ENCODE data around the gene PARP14.

The PARP14 gene

GRCh38 chr3:122660297-122660974, 20.2 kb upstream of the PARP14 start:
- Histone ChIP-seq H3K36me3 (ENCODE audit: insufficient read depth, low read length) (no peaks in the 10 kb centered on the region), H3K79me2 (ENCODE audit: control insufficient read depth, insufficient read depth, low read length, unreplicated experiment) (no peaks in the 10 kb centered on the region), H2AFZ (ENCODE audit: low read length, unreplicated experiment) (no peak overlapping the region), H3K27ac (ENCODE audit: low read depth, low read length) (no peak overlapping the region), H3K4me3 (ENCODE audit: low read depth, low read length) (no peak overlapping the region), H3K4me1 (ENCODE audit: control insufficient read depth, insufficient read depth, low read length, unreplicated experiment) (no peaks in the 10 kb centered on the region), H3K27me3 (ENCODE audit: insufficient read depth, low read length) (no peaks in the 10 kb centered on the region)

DNA sequence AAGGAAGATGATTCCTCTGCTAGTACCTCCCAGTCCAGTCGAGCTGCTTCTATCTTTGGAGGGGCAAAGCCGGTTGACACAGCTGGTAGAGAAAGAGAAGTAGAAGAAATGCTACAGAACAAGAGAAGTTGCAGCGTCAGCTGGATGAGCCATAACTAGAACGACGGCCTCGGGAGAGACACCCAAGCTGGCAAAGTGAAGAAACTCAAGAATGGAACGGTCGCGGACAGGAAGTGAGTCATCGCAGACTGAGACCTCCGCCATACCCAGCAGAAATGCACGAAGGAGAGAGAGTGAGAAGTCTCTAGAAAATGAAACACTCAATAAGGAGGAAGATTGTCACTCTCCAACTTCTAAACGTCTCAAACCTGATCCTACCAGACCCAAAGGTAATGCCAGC, 19.0 kb upstream of the PARP14 start:
- H3K79me2 ChIP-seq (ENCODE audit: control insufficient read depth, insufficient read depth, low read length, unreplicated experiment): no peaks in the 10 kb centered on the region
- H3K4me3 ChIP-seq (ENCODE audit: low read depth, low read length): no peak overlapping the region
- H3K36me3 ChIP-seq (ENCODE audit: insufficient read depth, low read length): no peaks in the 10 kb centered on the region
- no peak overlapping the region for H3K27ac ChIP-seq (ENCODE audit: low read depth, low read length)
- H3K4me1 ChIP-seq (ENCODE audit: control insufficient read depth, insufficient read depth, low read length, unreplicated experiment): no peaks in the 10 kb centered on the region
- H3K27me3 ChIP-seq (ENCODE audit: insufficient read depth, low read length): no peaks in the 10 kb centered on the region
- H2AFZ ChIP-seq (ENCODE audit: low read length, unreplicated experiment): no peak overlapping the region

- no peaks in the 10 kb centered on the region for H3K4me1 ChIP-seq (ENCODE audit: control insufficient read depth, insufficient read depth, low read length, unreplicated experiment)
- H3K4me3 ChIP-seq (ENCODE audit: low read depth, low read length): no peak overlapping the region
- H3K79me2 ChIP-seq (ENCODE audit: control insufficient read depth, insufficient read depth, low read length, unreplicated experiment): no peaks in the 10 kb centered on the region
- no peaks in the 10 kb centered on the region for H3K36me3 ChIP-seq (ENCODE audit: insufficient read depth, low read length)
- H3K27me3 ChIP-seq (ENCODE audit: insufficient read depth, low read length): no peaks in the 10 kb centered on the region
- no peak overlapping the region for H3K27ac ChIP-seq (ENCODE audit: low read depth, low read length)
- H2AFZ ChIP-seq (ENCODE audit: low read length, unreplicated experiment): no peak overlapping the region
These were observed 18.1 kb upstream of the PARP14 start for GRCh38 chr3:122662505-122662904.

- Histone ChIP-seq H3K36me3 (ENCODE audit: insufficient read depth, low read length) (no peaks in the 10 kb centered on the region), H3K4me3 (ENCODE audit: low read depth, low read length) (no peak overlapping the region), H3K27ac (ENCODE audit: low read depth, low read length) (no peak overlapping the region), H3K79me2 (ENCODE audit: control insufficient read depth, insufficient read depth, low read length, unreplicated experiment) (no peaks in the 10 kb centered on the region), H3K27me3 (ENCODE audit: insufficient read depth, low read length) (no peaks in the 10 kb centered on the region), H3K4me1 (ENCODE audit: control insufficient read depth, insufficient read depth, low read length, unreplicated experiment) (peaks cover 10% of the 10 kb centered on the region), H2AFZ (ENCODE audit: low read length, unreplicated experiment) (no peak overlapping the region)
These were observed 15.3 kb upstream of the PARP14 start for GRCh38 chr3:122665226-122665786.

GRCh38 chr3:122665881-122666280, 14.8 kb upstream of the PARP14 start:
- peaks cover 10% of the 10 kb centered on the region for H3K4me1 ChIP-seq (ENCODE audit: control insufficient read depth, insufficient read depth, low read length, unreplicated experiment)
- H3K4me3 ChIP-seq (ENCODE audit: low read depth, low read length): no peak overlapping the region
- no peak overlapping the region for H2AFZ ChIP-seq (ENCODE audit: low read length, unreplicated experiment)
- no peak overlapping the region for H3K27ac ChIP-seq (ENCODE audit: low read depth, low read length)
- no peaks in the 10 kb centered on the region for H3K36me3 ChIP-seq (ENCODE audit: insufficient read depth, low read length)
- no peaks in the 10 kb centered on the region for H3K27me3 ChIP-seq (ENCODE audit: insufficient read depth, low read length)
- H3K79me2 ChIP-seq (ENCODE audit: control insufficient read depth, insufficient read depth, low read length, unreplicated experiment): no peaks in the 10 kb centered on the region

DNA sequence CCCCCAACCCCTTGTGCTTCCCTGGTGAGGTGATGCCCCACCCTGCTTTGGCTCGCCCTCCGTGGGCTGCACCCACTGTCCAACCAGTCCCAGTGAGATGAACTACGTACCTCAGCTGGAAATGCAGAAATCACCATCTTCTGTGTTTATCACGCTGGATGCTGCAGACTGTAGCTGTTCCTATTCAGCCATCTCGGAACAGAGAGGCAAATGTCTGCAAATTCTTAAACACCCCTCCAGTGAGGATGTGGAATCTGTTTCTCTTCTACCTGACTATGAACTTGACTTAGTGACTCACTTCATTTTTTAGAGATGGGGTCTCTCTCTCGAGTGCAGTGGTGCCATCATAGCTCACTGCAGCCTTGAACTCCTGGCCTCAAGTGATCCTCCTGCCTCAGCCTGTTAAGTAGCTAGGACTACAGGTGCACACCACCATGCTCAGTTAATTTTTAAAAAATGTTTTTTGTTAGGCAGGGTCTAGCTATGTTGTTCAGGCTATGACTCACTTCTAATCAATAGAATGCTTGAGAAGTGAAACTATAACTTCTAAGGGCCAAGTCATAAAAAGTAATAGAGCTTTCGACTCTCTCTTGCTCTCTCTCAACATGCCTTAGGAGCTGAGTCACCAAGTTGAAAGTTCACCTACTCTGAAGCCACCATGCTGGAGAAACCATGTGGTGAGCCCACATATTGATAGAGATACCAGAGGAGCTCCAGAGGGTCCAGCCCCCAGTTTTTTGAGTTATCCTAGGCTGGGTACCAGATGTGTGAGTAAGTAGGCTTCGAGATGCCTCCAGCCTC, 11.5 kb upstream of the PARP14 start:
- Histone ChIP-seq H3K4me1 (ENCODE audit: control insufficient read depth, insufficient read depth, low read length, unreplicated experiment) (peaks cover 10% of the 10 kb centered on the region), H3K79me2 (ENCODE audit: control insufficient read depth, insufficient read depth, low read length, unreplicated experiment) (no peaks in the 10 kb centered on the region), H3K36me3 (ENCODE audit: insufficient read depth, low read length) (no peaks in the 10 kb centered on the region), H3K4me3 (ENCODE audit: low read depth, low read length) (no peak overlapping the region), H3K27ac (ENCODE audit: low read depth, low read length) (peak overlapping the region; percentile 53), H3K27me3 (ENCODE audit: insufficient read depth, low read length) (no peaks in the 10 kb centered on the region), H2AFZ (ENCODE audit: low read length, unreplicated experiment) (peak overlapping the region; percentile 88)

GRCh38 chr3:122671553-122671952, 9.1 kb upstream of the PARP14 start:
- Histone ChIP-seq H3K27ac (ENCODE audit: low read depth, low read length) (no peak overlapping the region), H3K27me3 (ENCODE audit: insufficient read depth, low read length) (no peaks in the 10 kb centered on the region), H3K36me3 (ENCODE audit: insufficient read depth, low read length) (no peaks in the 10 kb centered on the region), H3K4me3 (ENCODE audit: low read depth, low read length) (no peak overlapping the region), H3K4me1 (ENCODE audit: control insufficient read depth, insufficient read depth, low read length, unreplicated experiment) (peaks cover 12% of the 10 kb centered on the region), H2AFZ (ENCODE audit: low read length, unreplicated experiment) (no peak overlapping the region), H3K79me2 (ENCODE audit: control insufficient read depth, insufficient read depth, low read length, unreplicated experiment) (no peaks in the 10 kb centered on the region)

- Histone ChIP-seq H3K4me3 (ENCODE audit: low read depth, low read length) (no peak overlapping the region), H3K79me2 (ENCODE audit: control insufficient read depth, insufficient read depth, low read length, unreplicated experiment) (no peaks in the 10 kb centered on the region), H3K27me3 (ENCODE audit: insufficient read depth, low read length) (no peaks in the 10 kb centered on the region), H3K4me1 (ENCODE audit: control insufficient read depth, insufficient read depth, low read length, unreplicated experiment) (peaks cover 21% of the 10 kb centered on the region), H3K36me3 (ENCODE audit: insufficient read depth, low read length) (no peaks in the 10 kb centered on the region), H2AFZ (ENCODE audit: low read length, unreplicated experiment) (no peak overlapping the region), H3K27ac (ENCODE audit: low read depth, low read length) (no peak overlapping the region)
These were observed 6.3 kb upstream of the PARP14 start for GRCh38 chr3:122674339-122674738.

DNA sequence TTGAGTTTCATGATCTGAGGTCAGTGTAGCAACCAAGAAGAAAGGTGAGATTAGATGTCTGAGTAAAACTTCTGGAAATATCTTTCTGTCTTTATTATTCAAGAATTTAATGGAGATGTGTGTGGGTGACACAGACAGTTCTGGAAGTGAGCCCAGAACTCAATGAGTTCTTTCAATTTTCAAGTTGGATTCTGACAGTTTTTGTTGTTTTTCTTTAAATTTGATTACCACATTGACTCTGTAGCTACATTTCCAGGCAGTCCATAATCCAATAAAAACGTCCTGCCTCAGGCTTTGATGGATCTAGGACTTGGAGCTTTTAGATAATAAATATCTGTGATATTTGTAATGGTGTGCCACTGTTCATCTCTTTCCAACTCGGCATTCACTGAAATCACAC, 3.9 kb upstream of the PARP14 start:
- Histone ChIP-seq H3K79me2 (ENCODE audit: control insufficient read depth, insufficient read depth, low read length, unreplicated experiment) (peaks cover 11% of the 10 kb centered on the region), H2AFZ (ENCODE audit: low read length, unreplicated experiment) (peak overlapping the region; percentile 77), H3K36me3 (ENCODE audit: insufficient read depth, low read length) (no peaks in the 10 kb centered on the region), H3K27ac (ENCODE audit: low read depth, low read length) (peak overlapping the region; percentile 23), H3K27me3 (ENCODE audit: insufficient read depth, low read length) (no peaks in the 10 kb centered on the region), H3K4me1 (ENCODE audit: control insufficient read depth, insufficient read depth, low read length, unreplicated experiment) (peaks cover 24% of the 10 kb centered on the region), H3K4me3 (ENCODE audit: low read depth, low read length) (peak overlapping the region; percentile 21)

GRCh38 chr3:122677216-122677615, 3.4 kb upstream of the PARP14 start:
- peaks cover 15% of the 10 kb centered on the region for H3K79me2 ChIP-seq (ENCODE audit: control insufficient read depth, insufficient read depth, low read length, unreplicated experiment)
- peak overlapping the region; percentile 23 for H3K27ac ChIP-seq (ENCODE audit: low read depth, low read length)
- peak overlapping the region; percentile 77 for H2AFZ ChIP-seq (ENCODE audit: low read length, unreplicated experiment)
- peaks cover 25% of the 10 kb centered on the region for H3K4me1 ChIP-seq (ENCODE audit: control insufficient read depth, insufficient read depth, low read length, unreplicated experiment)
- peak overlapping the region; percentile 21 for H3K4me3 ChIP-seq (ENCODE audit: low read depth, low read length)
- H3K36me3 ChIP-seq (ENCODE audit: insufficient read depth, low read length): no peaks in the 10 kb centered on the region
- no peaks in the 10 kb centered on the region for H3K27me3 ChIP-seq (ENCODE audit: insufficient read depth, low read length)
